ENCODE measurements around the gene WDR37. TPM values are rescaled to one million over a fixed set of nuclear protein-coding genes. Genes with fewer than 3 reads are reported as not detected.

WDR37 gene
- total RNA-seq, 4 donors from 2014 or later, result 16.8 to 28.8 (median 22.3) TPM

DNA sequence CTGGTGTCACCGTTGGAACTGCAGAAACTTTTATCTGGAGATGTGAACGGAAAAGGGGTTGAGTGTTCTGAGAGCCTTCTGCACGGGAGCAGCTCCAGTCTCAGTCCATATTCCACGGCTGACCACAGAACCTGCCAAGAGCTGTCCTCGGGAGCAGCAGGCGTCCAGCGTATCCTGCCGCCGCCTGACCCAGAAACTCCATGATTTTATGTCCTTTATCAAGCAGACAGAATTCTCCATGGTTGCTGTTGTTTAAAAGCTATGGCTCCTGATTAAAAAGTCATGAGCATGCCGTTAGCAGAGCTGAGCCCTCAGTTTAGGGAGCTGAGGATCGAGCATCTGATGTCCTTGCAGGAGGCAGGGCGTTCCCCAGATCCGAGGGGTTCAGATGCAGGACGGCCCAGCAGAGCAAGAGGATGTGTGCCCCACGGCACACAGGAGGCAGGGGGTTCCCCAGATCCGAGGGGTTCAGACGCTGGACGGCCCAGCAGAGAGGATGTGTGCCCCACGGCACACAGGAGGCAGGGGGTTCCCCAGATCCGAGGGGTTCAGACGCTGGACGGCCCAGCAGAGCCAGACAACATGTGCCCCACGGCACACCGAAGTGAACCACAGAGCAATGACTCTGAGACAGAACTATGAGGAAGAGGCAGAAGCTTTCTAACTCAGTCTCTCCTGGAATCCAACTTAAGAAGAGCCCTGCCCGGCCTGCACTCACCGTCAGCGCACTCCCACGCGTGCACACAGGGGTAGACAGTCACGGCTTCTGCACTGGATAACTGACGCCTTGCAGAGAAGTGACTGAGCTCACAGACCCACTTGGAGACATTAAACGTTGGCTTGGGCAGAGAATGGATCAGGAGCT lies 96.4 kb downstream of the WDR37 start:
- no peaks in the 10 kb centered on the region for H3K9me3 ChIP-seq
- H3K36me3 ChIP-seq, result no peaks in the 10 kb centered on the region
- no peak for TF ChIP-seq POLR2A (IDR thresholded peaks at IDR 0.05)
- TF ChIP-seq, protein P1, sequence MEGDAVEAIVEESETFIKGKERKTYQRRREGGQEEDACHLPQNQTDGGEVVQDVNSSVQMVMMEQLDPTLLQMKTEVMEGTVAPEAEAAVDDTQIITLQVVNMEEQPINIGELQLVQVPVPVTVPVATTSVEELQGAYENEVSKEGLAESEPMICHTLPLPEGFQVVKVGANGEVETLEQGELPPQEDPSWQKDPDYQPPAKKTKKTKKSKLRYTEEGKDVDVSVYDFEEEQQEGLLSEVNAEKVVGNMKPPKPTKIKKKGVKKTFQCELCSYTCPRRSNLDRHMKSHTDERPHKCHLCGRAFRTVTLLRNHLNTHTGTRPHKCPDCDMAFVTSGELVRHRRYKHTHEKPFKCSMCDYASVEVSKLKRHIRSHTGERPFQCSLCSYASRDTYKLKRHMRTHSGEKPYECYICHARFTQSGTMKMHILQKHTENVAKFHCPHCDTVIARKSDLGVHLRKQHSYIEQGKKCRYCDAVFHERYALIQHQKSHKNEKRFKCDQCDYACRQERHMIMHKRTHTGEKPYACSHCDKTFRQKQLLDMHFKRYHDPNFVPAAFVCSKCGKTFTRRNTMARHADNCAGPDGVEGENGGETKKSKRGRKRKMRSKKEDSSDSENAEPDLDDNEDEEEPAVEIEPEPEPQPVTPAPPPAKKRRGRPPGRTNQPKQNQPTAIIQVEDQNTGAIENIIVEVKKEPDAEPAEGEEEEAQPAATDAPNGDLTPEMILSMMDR (IDR thresholded peaks at IDR 0.05), result no peak
- H3K4me1 ChIP-seq, result no peaks in the 10 kb centered on the region
- H3K27me3 ChIP-seq, result no peaks in the 10 kb centered on the region
- no peak overlapping the region for H3K4me3 ChIP-seq
- no peak overlapping the region for H3K27ac ChIP-seq
- no peak for DNase-seq

DNA sequence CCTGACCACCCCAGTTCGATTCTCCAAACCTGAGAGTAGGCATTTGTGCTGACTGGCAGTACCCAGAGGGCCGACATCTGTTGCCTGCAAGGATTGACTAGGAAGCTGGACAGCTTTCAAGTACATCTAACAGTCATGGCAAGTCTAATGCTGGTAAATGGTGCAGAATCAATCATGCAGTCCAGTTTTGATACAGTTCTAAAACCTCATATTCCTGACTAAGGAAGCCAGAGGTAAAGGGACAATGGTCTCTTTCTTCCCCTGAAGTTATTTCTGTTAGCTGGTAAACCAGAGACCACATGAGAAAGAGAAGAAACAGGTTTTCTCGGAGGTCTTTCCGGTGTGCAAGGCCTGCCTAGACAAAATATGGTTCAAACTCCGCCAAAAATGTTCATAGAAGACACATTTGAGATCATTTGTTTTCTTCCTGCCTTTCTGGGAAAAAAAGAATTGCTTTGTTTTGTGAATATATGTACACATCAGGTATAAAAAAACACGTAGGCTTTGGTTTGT lies 97.1 kb downstream of the WDR37 start:
- Histone ChIP-seq H3K27me3 (no peaks in the 10 kb centered on the region), H3K27ac (no peak overlapping the region), H3K9me3 (no peaks in the 10 kb centered on the region), H3K4me3 (no peak overlapping the region), H3K4me1 (no peaks in the 10 kb centered on the region), H3K36me3 (no peaks in the 10 kb centered on the region)
- TF ChIP-seq, protein P1 (IDR thresholded peaks at IDR 0.05), result no peak
- TF ChIP-seq POLR2A (IDR thresholded peaks at IDR 0.05), result no peak
- no peak for DNase-seq

DNA sequence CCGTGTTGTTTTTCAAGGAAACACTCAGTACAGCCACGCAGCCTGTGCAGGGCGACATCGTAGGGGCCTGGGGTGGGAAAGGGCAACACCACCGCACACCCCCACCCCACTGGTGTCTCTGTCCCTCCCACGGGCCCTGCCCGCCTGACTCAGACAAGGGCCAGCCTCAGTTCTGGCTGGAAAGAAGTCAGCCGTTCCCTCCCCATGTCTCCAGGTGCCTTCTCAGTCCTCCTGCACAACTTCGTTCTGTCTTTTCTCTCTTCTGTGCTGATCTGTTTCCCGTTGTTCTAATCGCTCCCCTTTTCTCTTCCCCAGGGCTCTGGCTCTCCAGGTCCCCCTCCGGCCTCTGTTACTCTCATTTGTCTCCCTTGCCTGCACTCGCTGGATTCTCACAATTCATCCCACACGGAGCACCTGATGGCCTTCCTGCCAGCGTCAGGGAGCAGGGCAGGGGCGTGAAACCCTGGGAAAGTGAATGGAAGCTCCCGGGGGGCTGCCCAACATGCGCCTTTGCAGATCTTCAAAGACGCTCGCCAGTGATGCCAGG lies 97.7 kb downstream of the WDR37 start:
- Histone ChIP-seq H3K4me1 (no peaks in the 10 kb centered on the region), H3K36me3 (no peaks in the 10 kb centered on the region), H3K27me3 (no peaks in the 10 kb centered on the region), H3K27ac (no peak overlapping the region), H3K9me3 (no peaks in the 10 kb centered on the region), H3K4me3 (no peak overlapping the region)
- no peak for DNase-seq
- TF ChIP-seq POLR2A (IDR thresholded peaks at IDR 0.05), result no peak
- TF ChIP-seq, protein P1 (IDR thresholded peaks at IDR 0.05), result no peak

DNA sequence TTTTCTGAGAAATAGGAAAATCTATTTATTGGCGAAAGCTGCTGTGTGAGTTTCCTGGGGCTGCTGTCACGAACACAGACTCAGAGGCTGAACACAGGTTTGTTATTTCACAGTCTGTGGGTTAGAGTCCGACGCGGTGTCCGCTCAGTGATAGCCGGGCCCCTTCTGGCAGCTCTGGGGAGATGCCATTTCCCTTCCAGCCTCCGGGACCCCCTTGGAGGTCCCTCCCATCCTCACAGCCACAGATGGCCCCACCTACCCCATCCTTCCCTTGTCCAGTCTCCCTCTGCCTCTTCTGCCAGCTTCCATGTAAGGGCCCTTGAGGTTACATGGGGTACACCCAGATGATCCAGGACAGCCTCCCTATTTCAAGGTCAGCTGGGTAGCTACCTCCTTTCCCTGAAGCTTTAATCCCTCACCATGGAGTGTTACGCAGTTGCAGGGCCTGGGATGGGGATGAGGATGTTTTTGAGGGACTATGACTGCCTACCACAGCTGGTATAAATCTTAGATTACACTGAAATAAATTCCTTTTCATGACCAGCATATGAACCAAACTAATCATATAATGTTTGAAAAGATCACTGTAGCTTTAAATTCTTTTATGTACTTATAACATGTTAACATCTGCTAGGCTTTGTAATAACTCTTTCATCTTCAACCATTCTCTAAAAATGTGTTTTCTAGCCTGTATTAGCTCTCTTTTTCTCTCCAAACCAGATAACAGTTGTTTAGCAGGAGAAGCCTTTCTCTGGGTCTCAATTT lies 98.5 kb downstream of the WDR37 start:
- Histone ChIP-seq H3K36me3 (no peaks in the 10 kb centered on the region), H3K27ac (no peak overlapping the region), H3K9me3 (no peaks in the 10 kb centered on the region), H3K4me1 (no peaks in the 10 kb centered on the region), H3K27me3 (no peaks in the 10 kb centered on the region), H3K4me3 (no peak overlapping the region)
- DNase-seq, result peak in 1 of 3 donors; percentile 29
- TF ChIP-seq POLR2A (IDR thresholded peaks at IDR 0.05), result no peak
- TF ChIP-seq, protein P1 (IDR thresholded peaks at IDR 0.05), result no peak

DNA sequence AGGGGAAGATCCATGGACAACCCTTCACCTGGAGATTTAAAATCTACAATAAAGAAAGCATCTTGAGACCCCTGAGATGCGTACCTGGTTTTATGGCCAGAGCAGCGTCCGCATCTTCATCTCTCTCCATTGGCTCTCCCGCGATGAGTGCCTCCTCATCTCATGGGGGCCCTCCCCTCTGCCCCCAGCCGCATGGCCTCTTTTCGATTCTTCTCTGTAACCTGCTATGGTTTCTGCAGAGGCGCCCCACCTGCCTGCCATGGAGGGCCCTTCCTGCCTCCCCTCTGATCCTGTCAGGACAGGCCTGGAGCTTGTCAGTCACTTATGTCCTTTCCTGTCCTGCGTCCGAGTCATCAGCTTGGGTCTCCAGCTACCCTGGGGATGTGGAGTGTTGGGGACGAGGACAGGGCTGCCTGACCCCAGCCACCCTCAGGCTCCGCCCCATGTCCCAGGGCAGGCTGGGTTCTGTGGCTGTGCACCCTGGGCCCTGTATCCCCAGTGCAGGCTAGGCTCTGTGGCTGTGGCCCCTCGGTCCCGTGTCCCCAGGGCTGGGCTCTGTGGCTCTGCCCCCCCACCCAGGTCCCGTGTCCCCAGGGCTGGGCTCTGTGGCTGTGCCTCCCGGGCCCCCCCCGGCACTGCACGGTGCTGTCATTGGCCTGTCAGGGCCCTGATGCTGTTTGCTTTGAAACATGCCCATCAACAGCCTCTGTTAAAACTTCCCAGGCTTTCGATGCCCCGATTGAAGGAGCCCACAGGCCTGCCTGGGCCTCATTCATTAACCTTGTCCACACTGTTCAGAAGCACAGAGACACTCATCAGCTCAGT lies 99.8 kb downstream of the WDR37 start:
- peak in 1 of 3 donors; percentile 26 for DNase-seq
- H3K27ac ChIP-seq, result no peak overlapping the region
- no peaks in the 10 kb centered on the region for H3K36me3 ChIP-seq
- H3K4me1 ChIP-seq, result no peaks in the 10 kb centered on the region
- H3K27me3 ChIP-seq, result no peaks in the 10 kb centered on the region
- H3K9me3 ChIP-seq, result no peaks in the 10 kb centered on the region
- no peak for TF ChIP-seq POLR2A (IDR thresholded peaks at IDR 0.05)
- TF ChIP-seq, protein P1 (IDR thresholded peaks at IDR 0.05), result no peak
- no peak overlapping the region for H3K4me3 ChIP-seq
